Measurements from ENCODE around the gene BUD23.

GRCh38 chr7:73645643-73646174 is 37.7 kb upstream of the BUD23 start:
- TF ChIP-seq CTCF (IDR thresholded peaks at IDR 0.05) = no peak
- TF ChIP-seq SIN3A (IDR thresholded peaks at IDR 0.05; ENCODE audit: borderline replicate concordance, insufficient read depth, low read depth, low read length) = no peak
- TF ChIP-seq REST (IDR thresholded peaks at IDR 0.05; ENCODE audit: insufficient read depth in 1 of 2, low read depth in 2 of 2, low read length in 1 of 2) = no peak
- TF ChIP-seq POLR2AphosphoS5 (IDR thresholded peaks at IDR 0.05; ENCODE audit: low read depth, low read length) = no peak

Data from Panc1 (cell line).